HG03521 (cell line): ENCODE results near the gene COQ8A.
A peak's percentile ranks its signal among the peaks of the same experiment; 100 is the strongest.
"Not testable (repeated sequence)": the region's sequence is repeated elsewhere in the genome, so short reads cannot be mapped to it uniquely, and the experiment has no call there.

ENCODE experiments used
- ATAC-seq: cut with Tn5 transposase; IDR thresholded peaks from one replicate; pipeline ENCODE4 v1.9.1; 2021; ENCODE audit warnings: mild to moderate bottlenecking, moderate library complexity; ENCODE audit not compliant: unreplicated experiment

The COQ8A gene

GRCh38 chr1:226983247-226983991 lies 43.3 kb downstream of the COQ8A start:
- ATAC-seq, result no peak

- no peak for ATAC-seq
Measured at GRCh38 chr1:226983992-226984364, 43.9 kb downstream of the COQ8A start.

DNA sequence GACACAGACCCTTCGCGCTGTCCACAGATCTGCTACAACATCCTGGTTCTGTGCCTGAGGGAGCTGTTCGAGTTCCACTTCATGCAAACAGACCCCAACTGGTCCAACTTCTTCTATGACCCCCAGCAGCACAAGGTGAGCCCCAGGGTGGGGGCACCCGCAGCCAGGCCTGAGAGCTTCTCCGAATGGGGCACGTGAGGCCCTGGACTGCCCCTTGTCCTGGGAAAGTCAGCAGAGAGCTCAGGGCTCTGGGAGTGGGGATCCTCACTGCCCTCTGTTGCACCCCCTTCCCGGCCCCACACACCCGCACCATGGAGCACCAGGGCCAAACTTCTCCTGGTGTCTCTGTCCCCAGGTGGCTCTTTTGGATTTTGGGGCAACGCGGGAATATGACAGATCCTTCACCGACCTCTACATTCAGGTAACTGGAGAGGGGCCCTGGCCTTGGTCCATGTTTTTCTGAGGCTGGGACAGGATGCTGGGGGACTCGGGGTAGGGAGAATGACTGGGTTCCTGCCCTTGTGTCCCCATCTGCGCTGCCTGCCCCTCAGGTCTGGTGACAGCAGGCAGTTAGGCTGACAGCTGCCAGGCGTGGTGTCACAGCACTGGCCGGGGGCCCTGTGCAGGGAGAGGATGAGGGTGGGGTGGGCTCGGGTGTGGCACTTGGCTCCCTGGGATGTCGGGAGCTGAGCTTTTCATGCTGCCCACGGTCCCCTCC lies 44.6 kb downstream of the COQ8A start:
- ATAC-seq, result no peak

- ATAC-seq, result no peak
Measured at GRCh38 chr1:226985239-226985838, 45.2 kb downstream of the COQ8A start.

DNA sequence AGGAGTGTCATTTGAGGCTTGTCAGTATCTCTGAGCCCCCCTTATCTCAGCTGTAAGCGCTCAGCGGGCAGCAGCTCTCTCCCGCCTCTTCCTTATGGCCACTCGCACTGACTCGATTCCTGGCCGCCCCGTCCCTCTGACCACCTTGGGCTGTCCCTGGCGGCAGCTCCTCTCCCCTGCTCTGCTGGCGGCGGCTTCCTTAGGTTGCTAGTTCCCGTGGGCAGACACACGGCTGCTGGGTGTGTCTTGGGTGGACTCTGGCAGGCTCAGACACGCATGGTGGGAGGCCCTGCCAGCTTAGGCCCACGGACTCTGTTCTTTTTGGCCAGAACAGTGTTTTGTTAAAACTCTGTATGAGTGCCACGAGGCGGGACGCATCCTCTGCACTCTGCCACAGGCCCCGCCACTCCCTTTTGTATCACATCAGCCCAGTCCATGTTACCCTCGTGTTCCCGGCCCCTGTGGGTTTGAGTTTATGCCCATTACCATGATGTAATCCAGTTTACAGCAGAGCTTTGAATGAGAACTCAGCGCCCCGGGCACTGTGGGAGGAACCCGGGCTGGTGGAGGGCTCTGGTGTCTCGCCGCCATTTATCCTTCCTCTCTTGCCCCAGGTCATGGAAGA lies 45.9 kb downstream of the COQ8A start:
- no peak for ATAC-seq

DNA sequence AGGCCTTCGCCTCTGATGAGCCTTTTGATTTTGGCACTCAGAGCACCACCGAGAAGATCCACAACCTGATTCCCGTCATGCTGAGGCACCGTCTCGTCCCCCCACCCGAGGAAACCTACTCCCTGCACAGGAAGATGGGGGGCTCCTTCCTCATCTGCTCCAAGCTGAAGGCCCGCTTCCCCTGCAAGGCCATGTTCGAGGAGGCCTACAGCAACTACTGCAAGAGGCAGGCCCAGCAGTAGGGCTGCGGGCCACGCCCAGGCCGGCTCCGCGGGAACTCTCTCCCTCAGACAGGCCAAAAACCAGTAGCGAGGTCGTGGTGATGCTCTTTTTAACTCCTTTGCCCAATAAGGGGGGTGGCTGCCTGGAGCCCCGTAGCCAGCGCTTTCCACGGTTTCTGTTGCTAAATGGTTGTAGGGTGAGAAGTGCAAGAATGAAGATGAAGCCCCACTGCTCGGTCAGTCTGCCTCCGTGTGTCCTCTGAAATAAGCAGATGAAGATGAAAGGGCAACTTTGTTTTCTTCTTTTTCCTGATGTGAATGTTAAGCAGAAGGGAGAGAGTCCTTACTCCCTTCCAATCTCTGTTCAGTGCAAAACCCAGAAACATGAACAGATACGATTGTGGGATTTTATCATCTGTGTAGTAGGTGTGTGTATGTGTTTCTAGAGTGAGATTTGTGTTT lies 46.5 kb downstream of the COQ8A start:
- ATAC-seq, result no peak

DNA sequence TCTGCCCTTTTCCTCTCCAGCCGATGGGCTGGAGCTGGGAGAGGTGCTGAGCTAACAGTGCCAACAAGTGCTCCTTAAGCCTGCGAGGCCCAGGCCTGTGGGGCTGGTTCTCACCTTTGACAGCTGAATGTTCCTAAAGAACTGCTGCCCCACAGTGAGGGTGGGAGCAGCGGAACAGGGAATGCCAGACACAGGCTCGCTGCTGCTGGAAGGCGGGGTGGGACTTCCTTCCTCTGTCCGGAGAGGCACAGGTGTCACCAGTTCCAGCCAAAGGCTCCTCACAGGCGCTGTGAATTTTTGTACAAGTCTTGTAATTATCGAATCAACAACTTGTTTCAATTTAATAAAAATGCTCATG lies 47.1 kb downstream of the COQ8A start:
- no peak for ATAC-seq

GRCh38 chr1:226987623-226988333 lies 47.7 kb downstream of the COQ8A start:
- ATAC-seq, result no peak

GRCh38 chr1:226988334-226988666 lies 48.2 kb downstream of the COQ8A start:
- ATAC-seq, result no peak

- no peak for ATAC-seq
Measured at GRCh38 chr1:226989085-226989920, 49.2 kb downstream of the COQ8A start.

- ATAC-seq, result peak; percentile 57
Measured at GRCh38 chr1:226990133-226990716, 50.1 kb downstream of the COQ8A start.

- no peak for ATAC-seq
Measured at GRCh38 chr1:226991920-226992319, 51.8 kb downstream of the COQ8A start.

DNA sequence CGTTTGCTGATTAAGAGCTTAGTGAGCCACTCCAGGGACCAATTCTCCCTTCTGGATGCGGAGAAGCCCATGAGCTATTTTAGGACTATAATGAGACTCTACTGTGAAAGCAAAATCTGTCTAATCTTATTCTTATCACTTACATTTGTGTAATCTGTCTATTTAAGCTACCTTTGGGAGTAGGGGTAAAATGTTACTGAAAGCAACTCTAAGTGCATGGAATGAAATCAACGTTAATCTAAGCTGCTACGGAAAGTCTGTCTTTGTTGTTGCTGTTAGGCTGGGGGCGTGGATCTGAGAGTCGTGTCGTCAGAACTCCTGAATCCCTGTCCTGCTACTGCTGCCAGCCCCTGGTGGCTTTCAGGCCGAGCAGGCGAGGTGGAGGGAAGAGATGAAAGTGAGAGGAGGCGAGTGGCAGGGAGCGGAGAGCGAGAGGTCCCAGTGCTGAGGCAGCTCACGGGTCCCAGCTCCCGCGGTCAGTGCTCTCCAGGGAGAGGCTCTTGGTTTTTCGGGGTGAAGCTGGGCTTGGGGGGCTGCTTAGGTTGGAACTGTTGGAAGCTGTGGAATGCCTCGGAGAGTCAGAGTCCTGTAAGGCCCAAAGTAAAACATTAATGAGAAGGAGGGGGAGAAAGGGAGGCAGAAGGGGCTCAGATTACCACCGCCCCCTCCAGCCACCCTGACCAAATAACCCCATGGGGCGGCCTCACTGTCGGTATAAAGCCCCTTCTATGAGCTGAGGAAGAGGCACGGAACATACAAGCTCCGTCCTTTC lies 53.9 kb downstream of the COQ8A start:
- no peak for ATAC-seq

- no peak for ATAC-seq
Measured at GRCh38 chr1:226994586-226995364, 54.7 kb downstream of the COQ8A start.

DNA sequence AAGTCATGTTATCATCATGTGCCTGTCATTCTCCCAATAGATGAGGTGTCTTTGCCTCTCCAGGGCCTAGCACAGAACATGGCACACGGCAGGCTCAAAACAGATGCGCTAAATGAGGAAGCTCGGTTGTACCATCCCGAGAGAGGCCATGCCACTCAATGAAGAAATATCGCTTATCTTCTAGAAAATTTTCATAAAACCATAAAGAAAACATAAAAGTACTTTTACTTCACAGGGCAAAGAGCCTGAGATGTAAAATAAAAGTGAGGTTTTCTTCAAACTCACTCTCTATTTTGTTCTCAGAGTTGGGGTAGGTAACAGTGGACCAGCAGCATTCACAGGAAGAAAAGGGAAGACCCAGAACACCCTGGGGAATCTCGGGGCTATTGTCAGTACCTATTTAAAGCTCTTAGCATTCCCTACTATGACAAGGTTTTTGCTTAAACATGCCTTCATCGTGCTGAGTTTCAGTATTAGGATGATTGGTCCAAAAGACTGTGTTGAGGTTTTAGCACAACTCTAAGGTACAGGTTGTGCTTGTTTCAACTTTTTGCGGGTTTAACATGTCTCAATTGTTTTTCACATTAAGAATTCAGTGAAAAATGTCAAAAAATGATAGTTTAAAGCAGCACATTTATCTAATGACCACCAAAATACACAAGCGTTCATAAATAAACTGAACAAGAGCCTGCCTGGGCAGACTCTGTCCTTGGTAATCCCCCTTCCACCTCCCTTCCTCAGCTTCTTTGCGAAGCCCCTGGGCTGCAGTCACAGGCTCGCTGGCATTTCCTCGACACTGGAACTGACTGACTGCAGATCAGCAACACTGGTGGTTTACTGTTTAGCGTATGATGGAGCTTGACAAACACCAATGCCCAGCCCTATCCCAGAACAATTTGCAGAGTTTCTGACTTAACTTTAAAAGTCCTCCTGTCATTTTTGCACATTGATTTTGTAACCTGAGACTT lies 55.6 kb downstream of the COQ8A start:
- ATAC-seq, result peak; percentile 82

DNA sequence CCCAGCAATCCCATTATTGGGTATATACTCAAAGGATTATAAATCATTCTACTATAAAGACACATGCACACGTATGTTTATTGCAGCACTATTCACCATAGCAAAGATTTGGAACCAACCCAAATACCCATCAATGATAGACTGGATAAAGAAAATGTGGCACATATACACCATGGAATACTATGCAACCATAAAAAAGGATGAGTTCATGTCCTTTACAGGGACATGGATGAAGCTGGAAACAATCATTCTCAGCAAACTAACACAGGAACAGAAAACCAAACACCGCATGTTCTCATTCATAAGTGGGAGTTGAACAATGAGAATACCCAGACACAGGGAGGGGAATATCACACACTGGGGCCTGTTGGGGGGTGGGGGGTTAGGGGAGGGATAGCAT lies 59.5 kb downstream of the COQ8A start:
- ATAC-seq, result not testable (repeated sequence)
